Measurements from ENCODE around the gene ATP5F1E.

Gene ATP5F1E

DNA sequence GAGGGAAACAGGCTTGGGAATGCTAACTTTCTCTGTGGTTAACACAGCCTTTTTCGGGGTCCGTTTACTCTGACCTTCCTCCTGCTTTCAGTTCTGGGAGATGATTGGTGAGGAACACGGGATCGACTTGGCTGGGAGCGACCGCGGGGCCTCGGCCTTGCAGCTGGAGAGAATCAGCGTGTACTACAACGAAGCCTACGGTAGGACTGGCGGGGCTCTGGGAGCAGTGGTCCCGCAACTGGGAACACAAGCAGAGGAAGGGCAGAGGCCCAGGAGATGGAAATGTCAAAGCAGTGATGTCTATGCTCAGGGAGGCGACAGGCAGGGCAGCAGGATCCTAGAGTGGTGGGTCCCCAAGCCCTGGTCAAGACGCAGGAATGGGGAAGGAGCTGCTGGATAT is 9.4 kb downstream of the ATP5F1E start:
- TF ChIP-seq, protein P1, sequence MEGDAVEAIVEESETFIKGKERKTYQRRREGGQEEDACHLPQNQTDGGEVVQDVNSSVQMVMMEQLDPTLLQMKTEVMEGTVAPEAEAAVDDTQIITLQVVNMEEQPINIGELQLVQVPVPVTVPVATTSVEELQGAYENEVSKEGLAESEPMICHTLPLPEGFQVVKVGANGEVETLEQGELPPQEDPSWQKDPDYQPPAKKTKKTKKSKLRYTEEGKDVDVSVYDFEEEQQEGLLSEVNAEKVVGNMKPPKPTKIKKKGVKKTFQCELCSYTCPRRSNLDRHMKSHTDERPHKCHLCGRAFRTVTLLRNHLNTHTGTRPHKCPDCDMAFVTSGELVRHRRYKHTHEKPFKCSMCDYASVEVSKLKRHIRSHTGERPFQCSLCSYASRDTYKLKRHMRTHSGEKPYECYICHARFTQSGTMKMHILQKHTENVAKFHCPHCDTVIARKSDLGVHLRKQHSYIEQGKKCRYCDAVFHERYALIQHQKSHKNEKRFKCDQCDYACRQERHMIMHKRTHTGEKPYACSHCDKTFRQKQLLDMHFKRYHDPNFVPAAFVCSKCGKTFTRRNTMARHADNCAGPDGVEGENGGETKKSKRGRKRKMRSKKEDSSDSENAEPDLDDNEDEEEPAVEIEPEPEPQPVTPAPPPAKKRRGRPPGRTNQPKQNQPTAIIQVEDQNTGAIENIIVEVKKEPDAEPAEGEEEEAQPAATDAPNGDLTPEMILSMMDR (IDR thresholded peaks at IDR 0.05; ENCODE audit: low read depth, low read length, missing control alignments): no peak
- no peak for DNase-seq (ENCODE audit: low read depth)
- no peak overlapping the region for H3K4me3 ChIP-seq (ENCODE audit: low read depth, low read length)

DNA sequence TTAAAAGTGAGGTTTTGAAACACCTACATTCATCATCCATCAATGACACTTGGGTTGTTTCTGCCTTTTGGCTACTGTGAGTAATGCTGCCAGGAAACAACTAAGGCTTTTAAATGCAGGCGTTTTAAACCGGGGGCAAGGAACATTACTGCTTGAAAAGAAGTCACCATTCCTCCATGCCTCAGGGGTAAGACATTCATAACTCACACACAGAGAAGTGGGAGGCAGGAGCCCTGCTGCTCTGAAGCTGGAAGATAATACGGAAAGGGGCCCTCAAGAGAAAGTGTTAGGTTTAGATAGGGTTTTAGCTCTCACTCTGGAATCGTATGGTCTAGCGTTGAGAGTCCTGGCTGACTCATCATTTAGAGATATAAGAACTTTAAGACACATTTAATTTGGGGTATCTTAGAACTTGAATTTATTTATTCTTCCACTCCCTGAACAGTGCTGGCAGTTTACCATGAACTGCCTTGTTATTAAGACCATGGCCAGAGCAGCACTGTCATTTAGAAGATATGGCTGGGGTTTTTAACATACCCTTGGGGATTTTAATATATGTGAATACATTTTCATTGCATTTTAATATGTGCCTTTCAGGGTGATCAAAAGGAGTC is 11.1 kb downstream of the ATP5F1E start:
- DNase-seq (ENCODE audit: low read depth): no peak
- H3K4me3 ChIP-seq (ENCODE audit: low read depth, low read length): no peak overlapping the region

DNA sequence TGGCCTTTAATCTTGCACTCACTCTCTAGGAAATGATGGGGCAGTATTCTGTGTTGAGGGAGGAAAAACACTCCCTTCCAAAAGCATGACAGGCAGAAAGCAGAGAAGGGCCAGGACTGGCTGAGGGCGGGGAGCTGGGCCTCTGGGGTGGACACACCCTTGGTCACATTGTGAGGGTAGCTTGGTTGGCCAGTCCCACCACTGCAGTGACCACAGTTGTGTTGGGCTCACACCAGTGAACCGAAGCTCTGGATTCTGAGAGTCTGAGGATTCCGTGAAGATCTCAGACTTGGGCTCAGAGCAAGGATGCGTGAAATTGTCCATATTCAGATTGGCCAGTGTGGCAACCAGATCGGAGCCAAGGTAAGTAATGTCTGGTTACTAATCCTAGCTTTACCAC is 12.9 kb downstream of the ATP5F1E start, which contains the start of gene TUBB1:
Gene TUBB1 (plus strand): TSS at position 213 of the 400 bp plus-strand sequence. CDS start 94 bp downstream, at position 307.
- no peak for DNase-seq (ENCODE audit: low read depth)
- no peak within 1 kb of the TSS for H3K4me3 ChIP-seq (ENCODE audit: low read depth, low read length)
- TF ChIP-seq, protein P1 (IDR thresholded peaks at IDR 0.05; ENCODE audit: low read depth, low read length, missing control alignments): no peak

More for the DNA sequence above, 11.1 kb downstream of the ATP5F1E start:
- TF ChIP-seq, protein P1 (IDR thresholded peaks at IDR 0.05; ENCODE audit: low read depth, low read length, missing control alignments): no peak

DNA sequence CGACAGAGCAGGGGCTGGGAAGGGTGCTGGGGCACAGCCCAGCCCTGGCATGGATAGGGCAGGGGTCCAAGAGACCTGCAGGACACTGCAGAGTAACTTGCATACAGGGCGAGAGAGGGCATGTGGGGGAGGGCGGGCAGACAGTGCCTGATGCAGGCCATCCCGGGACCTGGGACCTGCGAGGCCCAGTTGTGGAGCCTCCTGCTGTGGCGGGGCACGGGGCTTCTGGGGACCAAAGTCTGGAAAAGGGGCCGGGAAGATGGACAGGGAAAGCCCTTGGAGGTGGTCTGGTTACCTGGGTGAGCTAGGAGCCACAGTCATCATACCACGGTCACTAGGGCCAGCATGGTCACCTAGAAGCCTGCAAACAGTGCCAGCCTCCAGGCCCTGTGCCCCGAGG is 13.3 kb downstream of the ATP5F1E start:
- H3K4me3 ChIP-seq (ENCODE audit: low read depth, low read length): no peak overlapping the region
- DNase-seq (ENCODE audit: low read depth): no peak
- TF ChIP-seq, protein P1 (IDR thresholded peaks at IDR 0.05; ENCODE audit: low read depth, low read length, missing control alignments): no peak

DNA sequence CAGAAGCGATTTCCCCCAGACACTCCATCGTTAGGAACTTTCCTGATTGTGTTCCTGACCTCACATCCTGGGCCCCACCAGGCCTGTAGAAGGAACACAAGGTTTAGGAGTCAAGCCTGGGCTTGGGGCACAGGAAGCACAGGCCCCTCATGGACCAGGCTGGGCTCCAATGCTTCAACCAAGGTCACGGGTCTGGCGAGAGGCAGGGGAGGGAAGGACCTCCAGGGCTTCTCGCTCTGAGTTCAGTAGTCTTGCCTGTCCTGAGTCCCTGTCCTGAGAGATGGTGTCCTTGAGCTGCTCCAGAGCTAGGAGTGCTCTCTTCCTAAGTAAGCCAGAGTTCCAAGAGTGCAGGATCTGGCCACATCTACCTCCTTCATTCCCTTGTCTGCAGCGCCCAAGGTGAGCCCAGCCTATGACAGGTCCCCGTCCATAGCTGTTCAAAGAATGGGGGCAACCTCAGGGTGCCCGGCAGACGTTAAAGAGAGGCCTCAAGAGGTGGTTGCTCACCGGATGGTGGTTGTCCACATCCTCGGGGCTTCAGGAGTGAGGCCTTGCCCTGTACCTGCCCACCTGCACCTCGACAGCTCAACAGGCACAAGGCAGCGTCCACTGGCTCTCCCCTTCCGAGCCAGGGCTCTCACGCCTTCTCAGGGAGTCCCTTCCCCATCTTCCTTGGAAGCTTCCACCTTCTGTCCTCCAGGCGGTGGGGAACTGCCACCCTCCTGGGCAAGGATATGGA is 14.5 kb downstream of the ATP5F1E start:
- no peak overlapping the region for H3K4me3 ChIP-seq (ENCODE audit: low read depth, low read length)
- TF ChIP-seq, protein P1 (IDR thresholded peaks at IDR 0.05; ENCODE audit: low read depth, low read length, missing control alignments): no peak
- no peak for DNase-seq (ENCODE audit: low read depth)

DNA sequence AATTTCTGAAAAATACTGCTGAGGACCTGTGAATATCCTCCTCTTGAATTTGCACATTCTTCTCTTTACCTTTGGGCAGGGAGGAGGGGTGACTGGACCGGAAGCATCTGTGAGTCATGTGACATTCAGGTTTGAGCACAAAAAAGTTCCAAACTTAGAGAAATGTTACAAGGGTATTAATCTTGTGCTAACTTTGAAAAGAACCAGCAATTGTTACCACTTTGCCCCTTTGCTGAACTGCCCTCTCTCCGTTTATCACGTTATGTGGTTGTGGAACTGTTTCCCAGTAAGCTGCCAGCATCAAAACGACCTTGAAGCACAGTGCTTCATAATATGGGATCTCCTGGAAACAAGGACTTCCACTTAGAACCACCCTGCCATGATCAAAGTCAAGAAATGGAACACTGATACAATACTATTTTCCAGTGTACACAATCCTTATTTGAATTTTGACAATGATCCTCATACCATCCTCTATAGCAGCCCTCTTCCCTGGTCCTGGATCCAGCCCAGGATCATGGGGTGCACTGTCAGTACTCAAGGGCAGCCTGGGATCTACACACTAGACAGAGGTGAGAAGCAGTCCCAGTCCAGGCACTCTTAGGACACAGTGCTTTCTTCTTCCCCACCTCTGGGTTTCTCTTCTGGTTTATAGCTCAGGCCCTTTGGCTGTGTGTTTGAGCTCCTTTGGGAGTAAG is 15.2 kb downstream of the ATP5F1E start:
- DNase-seq (ENCODE audit: low read depth): no peak
- H3K4me3 ChIP-seq (ENCODE audit: low read depth, low read length): no peak overlapping the region
- TF ChIP-seq, protein P1 (IDR thresholded peaks at IDR 0.05; ENCODE audit: low read depth, low read length, missing control alignments): no peak

Measured in GM12864 (cell line).